ENCODE data around the gene LGALS1. TPM values are rescaled to one million over a fixed set of nuclear protein-coding genes. Genes with fewer than 3 reads are reported as not detected.
A peak's percentile ranks its signal among the peaks of the same experiment; 100 is the strongest.

The LGALS1 gene
- total RNA-seq, 1 donor from 2014 or later: 21.0 TPM

- H3K27me3 Mint-ChIP-seq (ENCODE audit: low read depth): peaks cover 5% of the 10 kb centered on the region
- no peak for DNase-seq (ENCODE audit: low read depth, low spot score)
- no peaks in the 10 kb centered on the region for H3K36me3 Mint-ChIP-seq (ENCODE audit: low read depth)
- no peak overlapping the region for H3K27ac Mint-ChIP-seq (ENCODE audit: unreplicated experiment)
- H3K4me3 Mint-ChIP-seq: peak overlapping the region; percentile 29
- TF ChIP-seq, protein P1, sequence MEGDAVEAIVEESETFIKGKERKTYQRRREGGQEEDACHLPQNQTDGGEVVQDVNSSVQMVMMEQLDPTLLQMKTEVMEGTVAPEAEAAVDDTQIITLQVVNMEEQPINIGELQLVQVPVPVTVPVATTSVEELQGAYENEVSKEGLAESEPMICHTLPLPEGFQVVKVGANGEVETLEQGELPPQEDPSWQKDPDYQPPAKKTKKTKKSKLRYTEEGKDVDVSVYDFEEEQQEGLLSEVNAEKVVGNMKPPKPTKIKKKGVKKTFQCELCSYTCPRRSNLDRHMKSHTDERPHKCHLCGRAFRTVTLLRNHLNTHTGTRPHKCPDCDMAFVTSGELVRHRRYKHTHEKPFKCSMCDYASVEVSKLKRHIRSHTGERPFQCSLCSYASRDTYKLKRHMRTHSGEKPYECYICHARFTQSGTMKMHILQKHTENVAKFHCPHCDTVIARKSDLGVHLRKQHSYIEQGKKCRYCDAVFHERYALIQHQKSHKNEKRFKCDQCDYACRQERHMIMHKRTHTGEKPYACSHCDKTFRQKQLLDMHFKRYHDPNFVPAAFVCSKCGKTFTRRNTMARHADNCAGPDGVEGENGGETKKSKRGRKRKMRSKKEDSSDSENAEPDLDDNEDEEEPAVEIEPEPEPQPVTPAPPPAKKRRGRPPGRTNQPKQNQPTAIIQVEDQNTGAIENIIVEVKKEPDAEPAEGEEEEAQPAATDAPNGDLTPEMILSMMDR (conservative IDR thresholded peaks at IDR 0.05): no peak
- H3K4me1 Mint-ChIP-seq: peaks cover 16% of the 10 kb centered on the region
- no peaks in the 10 kb centered on the region for H3K9me3 Mint-ChIP-seq
Observed at GRCh38 chr22:37681001-37681424, 5.6 kb downstream of the LGALS1 start.

DNA sequence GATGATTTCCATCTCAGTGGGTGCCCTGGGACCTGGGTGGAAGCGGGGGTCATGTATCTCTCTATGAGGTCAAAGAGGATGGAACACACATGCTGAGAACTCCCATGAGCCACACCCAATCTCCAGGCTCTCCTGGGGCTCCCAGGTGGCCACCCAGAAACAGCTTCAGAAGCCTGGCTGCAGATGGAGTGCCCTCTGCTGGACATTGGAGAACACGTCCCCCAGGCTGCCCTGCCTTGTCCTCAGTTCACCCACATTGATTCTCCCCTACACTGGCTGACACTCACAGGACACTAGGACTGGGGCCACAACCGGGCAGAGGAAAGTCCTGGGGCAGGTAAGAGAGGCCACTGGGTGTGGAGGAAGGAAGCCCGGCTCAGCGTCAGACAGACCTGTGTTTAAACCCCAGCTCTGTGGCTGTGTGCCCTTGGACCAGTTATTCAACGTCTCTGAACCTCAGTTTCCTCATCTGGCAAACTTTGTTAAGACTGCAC is 6.2 kb downstream of the LGALS1 start:
- peaks cover 3% of the 10 kb centered on the region for H3K27me3 Mint-ChIP-seq (ENCODE audit: low read depth)

GRCh38 chr22:37684803-37685615 is 9.6 kb downstream of the LGALS1 start:
- Mint-ChIP-seq H3K36me3 (ENCODE audit: low read depth) (peaks cover 3% of the 10 kb centered on the region), H3K9me3 (no peaks in the 10 kb centered on the region), H3K27me3 (ENCODE audit: low read depth) (no peaks in the 10 kb centered on the region), H3K4me3 (peak overlapping the region; percentile 97), H3K4me1 (peaks cover 26% of the 10 kb centered on the region), H3K27ac (ENCODE audit: unreplicated experiment) (no peak overlapping the region)
- TF ChIP-seq, protein P1 (conservative IDR thresholded peaks at IDR 0.05): no peak
- no peak for DNase-seq (ENCODE audit: low read depth, low spot score)

More for the DNA sequence above, 6.2 kb downstream of the LGALS1 start:
- TF ChIP-seq, protein P1 (conservative IDR thresholded peaks at IDR 0.05): peak; percentile 81
- H3K27ac Mint-ChIP-seq (ENCODE audit: unreplicated experiment): no peak overlapping the region
- H3K4me3 Mint-ChIP-seq: peak overlapping the region; percentile 76
- no peaks in the 10 kb centered on the region for H3K9me3 Mint-ChIP-seq
- no peaks in the 10 kb centered on the region for H3K36me3 Mint-ChIP-seq (ENCODE audit: low read depth)
- peaks cover 17% of the 10 kb centered on the region for H3K4me1 Mint-ChIP-seq
- DNase-seq (ENCODE audit: low read depth, low spot score): peak; percentile 71

DNA sequence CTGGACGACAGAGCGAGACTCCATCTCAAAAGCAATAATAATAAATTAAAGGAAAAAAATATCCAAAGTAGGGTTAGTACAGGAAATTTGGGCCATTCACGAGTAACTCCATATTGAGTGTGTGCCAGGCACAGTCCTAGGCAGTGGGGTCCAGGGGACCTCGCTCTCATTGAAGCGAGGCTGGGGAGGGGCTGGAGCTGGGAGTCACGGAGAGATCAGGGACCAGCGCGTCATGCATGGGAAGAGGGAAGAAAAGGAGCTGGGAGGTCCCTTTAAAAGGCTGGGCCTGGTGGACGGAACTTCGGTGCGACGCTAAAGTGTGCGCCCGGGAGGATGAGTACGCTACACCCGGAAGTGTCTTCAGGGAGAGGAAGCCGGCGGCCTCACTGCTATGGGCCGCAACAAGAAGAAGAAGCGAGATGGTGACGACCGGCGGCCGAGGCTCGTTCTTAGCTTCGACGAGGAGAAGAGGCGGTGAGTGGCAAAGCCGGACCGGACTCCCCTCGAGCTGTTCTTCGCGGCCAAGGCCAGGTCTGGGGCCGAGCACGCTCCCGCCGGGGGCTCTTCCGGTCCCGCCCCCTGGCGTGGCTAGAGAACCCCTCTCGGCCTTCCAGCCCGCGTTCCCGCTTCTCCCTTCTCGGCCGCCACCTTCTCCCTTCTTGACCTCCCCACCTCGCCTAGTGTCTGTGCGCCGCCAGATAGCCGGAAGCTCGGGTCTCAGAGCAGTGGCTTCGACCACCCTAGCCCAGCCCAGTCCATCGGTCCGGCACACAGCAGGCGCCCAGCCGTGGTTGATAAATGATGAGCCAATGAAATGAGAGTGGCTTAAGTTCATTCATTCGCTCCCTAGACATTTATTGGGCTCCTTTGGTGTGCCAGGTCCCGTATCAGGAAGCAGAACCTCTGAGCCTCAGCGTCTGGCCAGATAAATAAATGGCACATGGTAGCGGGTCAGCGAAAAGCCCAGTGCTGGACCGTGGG is 10.9 kb downstream of the LGALS1 start, which contains the start of gene NOL12:
NOL12 (plus strand) TSS at position 342 of the 981 bp plus-strand sequence; CDS start at position 392, 50 bp downstream.
- Mint-ChIP-seq H3K9me3 (no peaks in the 10 kb centered on the region), H3K27ac (ENCODE audit: unreplicated experiment) (peak within 1 kb of the TSS; percentile 99), H3K27me3 (ENCODE audit: low read depth) (no peaks in the 10 kb centered on the region), H3K36me3 (ENCODE audit: low read depth) (peaks cover 3% of the 10 kb centered on the region), H3K4me1 (peaks cover 26% of the 10 kb centered on the region), H3K4me3 (peak within 1 kb of the TSS; percentile 97)
- TF ChIP-seq, protein P1 (conservative IDR thresholded peaks at IDR 0.05): peak; percentile 14
- peak; percentile 80 for DNase-seq (ENCODE audit: low read depth, low spot score)

- H3K4me1 Mint-ChIP-seq: peaks cover 23% of the 10 kb centered on the region
- peaks cover 3% of the 10 kb centered on the region for H3K36me3 Mint-ChIP-seq (ENCODE audit: low read depth)
- no peaks in the 10 kb centered on the region for H3K9me3 Mint-ChIP-seq
- TF ChIP-seq, protein P1 (conservative IDR thresholded peaks at IDR 0.05): no peak
- peak overlapping the region; percentile 75 for H3K4me3 Mint-ChIP-seq
- H3K27ac Mint-ChIP-seq (ENCODE audit: unreplicated experiment): no peak overlapping the region
- H3K27me3 Mint-ChIP-seq (ENCODE audit: low read depth): no peaks in the 10 kb centered on the region
- no peak for DNase-seq (ENCODE audit: low read depth, low spot score)
Observed at GRCh38 chr22:37690407-37690806, 15.0 kb downstream of the LGALS1 start.

Data from neural crest cell (in vitro differentiated cells).